Astrocyte (in vitro differentiated cells and primary cell): ENCODE measurements around the gene LGALS3BP. TPM values are rescaled to one million over a fixed set of nuclear protein-coding genes. Genes with fewer than 3 reads are reported as not detected.

Experiments
- DNase-seq: peaks from one replicate; pipeline ENCODE4 v3.0.0-alpha.2; 2010; ENCODE audit warnings: low read depth
- FAIRE-seq: peaks from 2 replicates; lab custom pipeline; 2011; peaks lifted over from hg19 to GRCh38; lab: Jason Lieb, UNC
- H2AFZ ChIP-seq: 2 replicates; pipeline ENCODE4 v1.6.0; 2012; ENCODE audit warnings: low read depth, low read length, inconsistent platforms
- H3K27ac ChIP-seq: 2 replicates; pipeline ENCODE4 v1.5.1; 2011; ENCODE audit warnings: low read depth, low read length, inconsistent platforms
- H3K27me3 ChIP-seq: 2 replicates; pipeline ENCODE4 v1.6.0; 2011; ENCODE audit warnings: low read length, inconsistent platforms; ENCODE audit not compliant: insufficient read depth
- H3K36me3 ChIP-seq: 2 replicates; pipeline ENCODE4 v1.5.1; 2011; ENCODE audit warnings: low read length, inconsistent platforms; ENCODE audit not compliant: insufficient read depth
- H3K4me1 ChIP-seq: 2 replicates; pipeline ENCODE4 v1.5.1; 2011; ENCODE audit warnings: low read length, inconsistent platforms; ENCODE audit not compliant: insufficient read depth
- H3K4me2 ChIP-seq: 2 replicates; pipeline ENCODE4 v1.6.0; 2012; ENCODE audit warnings: low read length, inconsistent platforms
- H3K4me3 ChIP-seq: 2 replicates; pipeline ENCODE4 v1.5.1; 2011; ENCODE audit warnings: low read depth, mild to moderate bottlenecking, low read length, inconsistent platforms; ENCODE audit not compliant: insufficient read depth
- H3K79me2 ChIP-seq: 2 replicates; pipeline ENCODE4 v1.6.0; 2012; ENCODE audit warnings: mild to moderate bottlenecking, low read length, inconsistent platforms; ENCODE audit not compliant: insufficient read depth
- H3K9ac ChIP-seq: 2 replicates; pipeline ENCODE4 v1.6.0; 2012; ENCODE audit warnings: mild to moderate bottlenecking, low read length, inconsistent platforms
- H3K9me3 ChIP-seq: 2 replicates; pipeline ENCODE4 v1.5.1; 2012; ENCODE audit warnings: low read depth, mild to moderate bottlenecking, low read length, inconsistent platforms; ENCODE audit not compliant: insufficient read depth
- H4K20me1 ChIP-seq: 2 replicates; pipeline ENCODE4 v1.6.0; 2012; ENCODE audit warnings: low read length, inconsistent platforms; ENCODE audit not compliant: insufficient read depth
- H3K27ac Mint-ChIP-seq: one replicate; pipeline ENCODE4 v1.8.0; 2021; ENCODE audit warnings: mild to moderate bottlenecking, mixed read lengths; ENCODE audit not compliant: unreplicated experiment
- H3K27me3 Mint-ChIP-seq: one replicate; pipeline ENCODE4 v1.8.0; 2021; ENCODE audit warnings: low read depth, mixed read lengths; ENCODE audit not compliant: unreplicated experiment
- H3K36me3 Mint-ChIP-seq: one replicate; pipeline ENCODE4 v1.8.0; 2021; ENCODE audit warnings: low read depth, mixed read lengths; ENCODE audit not compliant: unreplicated experiment
- H3K4me1 Mint-ChIP-seq: one replicate; pipeline ENCODE4 v1.8.0; 2021; ENCODE audit warnings: low read depth, mixed read lengths; ENCODE audit not compliant: unreplicated experiment
- H3K4me3 Mint-ChIP-seq: one replicate; pipeline ENCODE4 v1.8.0; 2021; ENCODE audit warnings: mild to moderate bottlenecking, moderate library complexity, mixed read lengths; ENCODE audit not compliant: unreplicated experiment
- H3K9me3 Mint-ChIP-seq: one replicate; pipeline ENCODE4 v1.8.0; 2021; ENCODE audit warnings: mild to moderate bottlenecking, mixed read lengths; ENCODE audit not compliant: unreplicated experiment
- CTCF ChIP-seq: IDR thresholded peaks from 2 replicates; pipeline ENCODE4 v1.5.1; 2011; ENCODE audit warnings: low read depth, mild to moderate bottlenecking, inconsistent platforms, low read length, moderate library complexity; ENCODE audit not compliant: insufficient read depth
- EZH2 ChIP-seq: IDR thresholded peaks from 2 replicates; pipeline ENCODE4 v1.6.1; 2012; ENCODE audit warnings: mild to moderate bottlenecking, low read length, inconsistent platforms; ENCODE audit not compliant: insufficient read depth
- total RNA-seq: library from RNA; stranded (reverse); gene quantifications from 2 replicates; pipeline ENCODE4 v1.2.1, GENCODE V29; 2021

Gene LGALS3BP
- total RNA-seq, 1 donor from 2014 or later, result 495 TPM

DNA sequence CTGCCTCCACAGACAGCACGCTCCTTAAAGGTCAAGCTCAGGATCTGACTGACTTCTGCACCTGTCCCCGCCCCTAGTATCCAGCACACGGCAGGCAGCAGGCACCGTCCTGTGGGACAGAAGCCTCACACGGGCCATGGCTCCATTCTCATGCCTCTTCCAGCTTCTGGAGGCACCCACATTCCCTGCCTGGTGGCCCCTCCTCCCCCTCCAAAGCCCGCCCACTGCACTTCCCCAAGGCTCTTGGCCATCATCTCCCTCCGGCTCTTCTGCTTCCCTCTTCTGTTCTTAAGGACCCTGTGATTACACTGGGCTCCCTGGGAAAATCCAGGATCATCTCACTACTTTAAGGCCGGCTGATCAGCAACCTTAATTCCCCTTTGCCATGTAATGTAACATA is 26.3 kb upstream of the LGALS3BP start:
- no peak overlapping the region for H3K9ac ChIP-seq
- DNase-seq (no peak), FAIRE-seq (no peak)
- no peaks in the 10 kb centered on the region for H3K27me3 Mint-ChIP-seq
- no peaks in the 10 kb centered on the region for H3K36me3 ChIP-seq
- peaks cover 17% of the 10 kb centered on the region for H3K36me3 Mint-ChIP-seq
- H3K4me3 Mint-ChIP-seq, result no peak overlapping the region
- H3K27ac Mint-ChIP-seq, result no peak overlapping the region
- no peak overlapping the region for H3K27ac ChIP-seq
- H3K4me3 ChIP-seq, result no peak overlapping the region
- H3K4me2 ChIP-seq, result no peak overlapping the region
- peaks cover 20% of the 10 kb centered on the region for H3K4me1 ChIP-seq
- H4K20me1 ChIP-seq, result peaks cover 75% of the 10 kb centered on the region
- H3K4me1 Mint-ChIP-seq, result peaks cover 16% of the 10 kb centered on the region
- no peak overlapping the region for H2AFZ ChIP-seq
- no peaks in the 10 kb centered on the region for H3K9me3 ChIP-seq
- H3K9me3 Mint-ChIP-seq, result no peaks in the 10 kb centered on the region
- no peak for TF ChIP-seq EZH2
- peaks cover 74% of the 10 kb centered on the region for H3K79me2 ChIP-seq
- H3K27me3 ChIP-seq, result no peaks in the 10 kb centered on the region

- Histone ChIP-seq H2AFZ (no peak overlapping the region), H3K9ac (no peak overlapping the region), H3K36me3 (no peaks in the 10 kb centered on the region), H3K4me3 (no peak overlapping the region), H3K27me3 (no peaks in the 10 kb centered on the region), H3K79me2 (peaks cover 82% of the 10 kb centered on the region), H4K20me1 (peaks cover 83% of the 10 kb centered on the region), H3K9me3 (no peaks in the 10 kb centered on the region), H3K4me1 (peaks cover 19% of the 10 kb centered on the region), H3K27ac (no peak overlapping the region), H3K4me2 (no peak overlapping the region)
- Mint-ChIP-seq H3K9me3 (no peaks in the 10 kb centered on the region), H3K4me3 (no peak overlapping the region), H3K27ac (no peak overlapping the region), H3K27me3 (no peaks in the 10 kb centered on the region), H3K36me3 (peaks cover 17% of the 10 kb centered on the region), H3K4me1 (peaks cover 13% of the 10 kb centered on the region)
- no peak for TF ChIP-seq CTCF
- no peak for TF ChIP-seq EZH2
- FAIRE-seq (no peak), DNase-seq (no peak)
Observed at GRCh38 chr17:79005063-79005861, 25.5 kb upstream of the LGALS3BP start.

- Histone ChIP-seq H3K27me3 (no peaks in the 10 kb centered on the region), H3K4me3 (no peak overlapping the region), H3K9ac (no peak overlapping the region), H3K27ac (no peak overlapping the region), H3K36me3 (no peaks in the 10 kb centered on the region), H3K9me3 (no peaks in the 10 kb centered on the region), H2AFZ (no peak overlapping the region), H4K20me1 (peaks cover 90% of the 10 kb centered on the region), H3K4me1 (peaks cover 12% of the 10 kb centered on the region), H3K4me2 (no peak overlapping the region), H3K79me2 (peaks cover 84% of the 10 kb centered on the region)
- Mint-ChIP-seq H3K27me3 (no peaks in the 10 kb centered on the region), H3K36me3 (peaks cover 21% of the 10 kb centered on the region), H3K4me3 (no peak overlapping the region), H3K4me1 (peaks cover 13% of the 10 kb centered on the region), H3K9me3 (no peaks in the 10 kb centered on the region), H3K27ac (no peak overlapping the region)
- no peak for FAIRE-seq
- DNase-seq, result no peak
- no peak for TF ChIP-seq CTCF
- TF ChIP-seq EZH2, result no peak
Observed at GRCh38 chr17:79003661-79004411, 24.1 kb upstream of the LGALS3BP start.
